ENCODE results near the gene VPREB1.
A peak's percentile ranks its signal among the peaks of the same experiment; 100 is the strongest.
"Not testable (repeated sequence)": the region's sequence is repeated elsewhere in the genome, so short reads cannot be mapped to it uniquely, and the experiment has no call there.

Gene VPREB1

GRCh38 chr22:22260169-22260568 is 15.6 kb downstream of the VPREB1 start:
- not testable (repeated sequence) for H3K27ac ChIP-seq

- H3K27ac ChIP-seq, result not testable (repeated sequence)
Measured at GRCh38 chr22:22260586-22260985, 16.0 kb downstream of the VPREB1 start.

DNA sequence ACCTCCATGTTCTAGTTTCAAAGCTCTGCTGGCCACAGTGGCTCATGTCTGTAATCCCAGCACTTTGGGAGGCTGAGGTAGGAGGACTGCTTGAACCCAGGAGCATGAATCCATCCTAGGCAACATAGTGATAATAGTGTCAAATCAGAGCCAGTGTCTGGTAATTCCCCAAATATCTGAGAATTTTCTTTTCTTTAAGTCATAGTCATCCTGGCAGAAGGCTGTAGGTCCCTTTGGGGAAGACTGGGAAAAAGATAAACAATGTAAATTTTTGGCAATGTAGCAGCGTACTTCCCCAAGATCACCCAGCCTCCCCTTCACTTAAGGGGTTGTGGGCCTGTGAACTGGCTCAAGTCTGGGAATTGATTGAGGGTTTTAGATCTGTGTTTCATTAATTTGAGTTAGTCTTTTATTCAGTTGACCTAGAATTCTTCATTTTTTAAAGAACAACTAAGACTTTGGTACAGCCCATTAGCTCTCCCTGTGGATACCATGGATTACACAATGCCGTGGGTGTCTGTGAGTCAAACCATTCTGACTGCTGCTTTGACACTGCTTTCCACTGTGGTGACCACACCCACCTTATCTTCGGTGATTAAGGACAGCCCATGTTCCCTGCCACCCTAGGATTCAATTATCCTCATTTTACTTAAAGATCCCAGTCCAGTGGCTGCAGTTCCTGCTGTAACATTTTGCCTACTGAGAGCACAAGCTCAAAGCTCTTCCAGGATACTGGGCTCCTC is 17.9 kb downstream of the VPREB1 start:
- peak overlapping the region; percentile 40 for H3K27ac ChIP-seq

DNA sequence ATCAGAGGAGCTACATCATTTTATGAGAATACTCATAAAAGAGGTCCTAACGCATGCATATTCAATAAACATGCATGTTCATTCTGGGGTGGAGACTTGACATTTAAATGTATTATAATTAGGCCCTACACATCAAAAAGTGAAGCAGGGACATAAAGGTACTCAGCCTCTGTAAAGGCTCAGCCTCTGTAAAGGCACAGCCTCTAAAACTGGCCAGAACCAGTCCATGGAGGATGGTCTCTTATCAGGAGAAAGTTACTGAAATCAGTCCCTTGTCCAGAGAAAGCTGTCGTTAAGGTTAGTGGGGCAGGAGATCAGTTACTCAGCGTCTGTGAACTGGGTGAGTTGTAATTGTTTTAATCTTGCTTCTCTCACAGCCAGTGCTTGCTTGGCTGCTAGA is 19.2 kb downstream of the VPREB1 start:
- H3K27ac ChIP-seq, result not testable (repeated sequence)

GRCh38 chr22:22270036-22270676 is 25.6 kb downstream of the VPREB1 start:
- not testable (repeated sequence) for H3K27ac ChIP-seq

- not testable (repeated sequence) for H3K27ac ChIP-seq
Measured at GRCh38 chr22:22277423-22277822, 32.8 kb downstream of the VPREB1 start.

DNA sequence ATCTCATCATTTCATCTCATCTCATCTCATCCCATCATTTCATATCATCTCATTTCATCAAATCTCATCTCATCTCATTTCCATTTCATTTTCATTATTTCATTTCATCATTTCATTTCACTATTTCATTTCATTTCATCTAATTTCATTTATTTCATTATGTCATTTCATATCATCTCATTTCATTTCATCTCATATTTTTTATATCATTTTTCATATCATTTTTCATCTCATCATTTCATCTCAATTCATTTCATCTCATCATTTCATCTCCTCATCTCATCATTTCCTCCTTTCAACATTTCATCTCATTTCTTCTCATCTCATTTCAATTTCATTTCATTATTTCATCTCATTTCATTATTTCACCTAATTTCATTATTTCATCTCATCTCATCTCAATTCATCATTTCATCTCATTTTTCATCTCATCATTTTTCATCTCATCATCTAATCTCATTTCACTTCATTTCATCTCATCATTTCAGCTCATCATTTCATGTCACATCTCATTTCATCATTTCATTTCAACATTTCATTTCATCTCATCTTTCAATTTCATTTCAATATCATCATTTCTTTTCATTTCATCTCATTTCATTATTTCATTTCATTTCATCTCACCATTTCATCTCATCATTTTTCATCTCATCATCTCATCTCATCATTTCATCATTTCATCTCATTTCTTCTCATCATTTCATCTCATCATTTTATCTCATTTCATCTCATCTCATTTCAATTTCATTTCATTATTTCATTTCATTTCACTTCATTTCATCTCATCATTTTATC is 40.6 kb downstream of the VPREB1 start:
- H3K27ac ChIP-seq, result not testable (repeated sequence)

GRCh38 chr22:22286390-22287105 is 42.0 kb downstream of the VPREB1 start:
- H3K27ac ChIP-seq, result not testable (repeated sequence)

GRCh38 chr22:22287106-22287626 is 42.6 kb downstream of the VPREB1 start:
- not testable (repeated sequence) for H3K27ac ChIP-seq

DNA sequence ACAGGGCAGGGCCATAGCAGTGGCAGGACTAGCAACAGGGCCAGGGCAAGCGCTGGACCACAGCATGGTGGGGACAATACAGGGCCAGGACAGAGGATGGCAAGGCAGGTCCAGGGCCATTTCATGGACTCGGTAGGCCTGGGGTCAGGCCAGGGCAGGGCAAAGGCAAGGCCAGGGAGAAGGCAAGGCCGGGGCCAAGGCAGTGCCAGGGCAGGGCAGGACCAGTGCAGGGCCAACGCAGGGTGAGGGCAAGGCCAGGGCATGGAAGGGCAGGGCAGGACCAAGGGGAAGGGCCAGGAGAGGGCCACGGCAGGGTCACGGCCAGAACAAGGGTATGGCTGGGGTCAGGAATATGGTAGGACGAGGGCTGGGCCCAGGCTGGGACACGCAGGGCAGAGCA is 45.1 kb downstream of the VPREB1 start:
- not testable (repeated sequence) for H3K27ac ChIP-seq

- H3K27ac ChIP-seq, result not testable (repeated sequence)
Measured at GRCh38 chr22:22291129-22291806, 46.7 kb downstream of the VPREB1 start.

GRCh38 chr22:22292656-22293055 is 48.1 kb downstream of the VPREB1 start:
- H3K27ac ChIP-seq, result not testable (repeated sequence)

DNA sequence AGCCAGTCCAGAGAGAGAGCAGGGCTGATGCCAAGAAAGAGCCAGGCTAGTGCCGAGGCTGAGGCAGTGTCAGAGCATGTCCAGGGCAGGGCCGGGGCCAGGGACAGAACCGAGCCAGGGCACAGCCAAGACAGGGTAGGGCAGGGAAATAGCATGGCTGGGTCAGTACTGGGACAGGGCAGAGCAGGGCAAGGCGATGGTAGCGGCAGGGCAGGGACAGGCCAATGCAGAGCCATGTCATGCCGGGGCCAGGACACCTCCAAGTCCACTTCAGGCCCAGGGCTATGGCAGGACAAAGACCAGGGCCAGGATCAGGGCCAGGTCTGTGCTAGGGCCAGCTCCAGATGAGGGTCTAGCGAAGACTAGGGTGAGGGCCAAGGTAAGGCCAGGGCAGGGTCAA is 48.9 kb downstream of the VPREB1 start:
- not testable (repeated sequence) for H3K27ac ChIP-seq

- H3K27ac ChIP-seq, result not testable (repeated sequence)
Measured at GRCh38 chr22:22294641-22295040, 50.1 kb downstream of the VPREB1 start.

Data from 22Rv1 (cell line).